ENCODE measurements around the gene LTN1. TPM values are rescaled to one million over a fixed set of nuclear protein-coding genes. Genes with fewer than 3 reads are reported as not detected.
"Not testable (repeated sequence)": the region's sequence is repeated elsewhere in the genome, so short reads cannot be mapped to it uniquely, and the experiment has no call there.

The LTN1 gene
- total RNA-seq, 1 experiment from 2014 or later: 49.8 TPM

DNA sequence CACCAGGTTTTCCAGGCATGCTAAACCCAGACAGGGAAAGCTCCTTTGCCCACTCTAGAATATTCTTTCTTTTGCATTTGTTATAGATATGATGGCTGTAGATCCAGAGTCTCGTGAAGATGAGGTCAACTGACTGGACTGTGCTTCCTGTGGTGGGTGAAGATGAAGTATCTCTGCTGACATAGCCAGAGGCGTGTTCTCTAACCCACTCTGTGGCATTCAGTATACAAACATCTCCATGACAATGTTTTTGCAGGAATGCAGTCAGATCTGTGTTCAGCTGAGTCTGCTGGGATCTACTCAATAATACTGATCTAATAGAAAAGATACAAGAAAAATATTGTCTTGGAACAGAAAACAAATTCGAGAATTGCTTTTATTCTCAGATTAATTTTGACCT lies 15.1 kb upstream of the LTN1 start:
- H3K4me1 ChIP-seq: peaks cover 3% of the 10 kb centered on the region; the same call in 1 of the 2 replicates
- H3K36me3 ChIP-seq: peaks cover 4% of the 10 kb centered on the region; the same call in 1 of the 2 replicates
- no peak overlapping the region for H3K27ac ChIP-seq
- H3K9me3 ChIP-seq (replicated peaks): no peaks in the 10 kb centered on the region
- no peak for DNase-seq
- no peak overlapping the region for H3K4me3 ChIP-seq
- no peaks in the 10 kb centered on the region for H3K27me3 ChIP-seq

DNA sequence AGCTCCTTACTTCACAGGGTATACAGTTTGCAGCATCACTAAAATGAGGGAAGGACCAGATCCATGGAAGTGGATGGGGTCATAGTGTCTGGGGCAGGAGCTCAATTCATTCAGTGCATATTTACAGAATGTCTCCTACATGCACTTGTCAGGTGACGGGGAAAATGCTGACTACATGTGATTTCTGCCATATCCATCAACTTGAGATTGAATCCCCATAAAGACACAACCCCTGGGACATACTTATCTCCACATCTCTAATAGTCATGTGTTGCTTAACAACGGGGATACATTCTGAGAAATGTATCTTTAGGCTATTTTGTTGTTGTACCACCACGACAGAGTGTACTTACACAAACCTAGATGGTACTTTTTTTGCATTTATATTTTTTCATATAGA lies 14.5 kb upstream of the LTN1 start:
- no peak overlapping the region for H3K4me3 ChIP-seq
- H3K4me1 ChIP-seq: peaks cover 3% of the 10 kb centered on the region; the same call in 1 of the 2 replicates
- DNase-seq: no peak
- H3K27me3 ChIP-seq: no peaks in the 10 kb centered on the region
- H3K36me3 ChIP-seq: peaks cover 4% of the 10 kb centered on the region; the same call in 1 of the 2 replicates
- no peak overlapping the region for H3K27ac ChIP-seq
- no peaks in the 10 kb centered on the region for H3K9me3 ChIP-seq (replicated peaks)

DNA sequence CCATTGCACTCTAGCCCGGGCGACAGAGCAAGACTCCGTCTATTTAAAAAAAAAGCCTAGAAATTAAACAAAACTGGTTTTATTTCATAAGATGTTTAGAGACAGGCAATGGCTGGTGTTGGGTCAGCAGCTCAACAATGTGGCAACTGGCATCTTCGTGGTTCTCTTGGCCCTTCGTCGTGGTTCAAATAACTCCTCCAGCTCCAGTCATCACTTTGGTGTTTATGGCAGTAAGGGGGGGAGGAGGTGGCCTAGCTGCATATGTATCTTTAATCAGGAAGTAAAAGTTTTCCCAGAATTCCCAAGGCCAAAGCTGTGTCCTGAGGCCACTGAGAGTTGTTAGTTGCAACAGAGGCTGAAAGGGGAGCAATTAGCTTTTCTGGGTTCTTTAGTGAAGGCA lies 13.0 kb upstream of the LTN1 start:
- Histone ChIP-seq H3K27me3 (no peaks in the 10 kb centered on the region), H3K36me3 (peaks cover 4% of the 10 kb centered on the region; the same call in 1 of the 2 replicates), H3K4me1 (peaks cover 3% of the 10 kb centered on the region; the same call in 1 of the 2 replicates), H3K4me3 (no peak overlapping the region), H3K9me3 (replicated peaks) (no peaks in the 10 kb centered on the region), H3K27ac (no peak overlapping the region)
- DNase-seq: no peak

DNA sequence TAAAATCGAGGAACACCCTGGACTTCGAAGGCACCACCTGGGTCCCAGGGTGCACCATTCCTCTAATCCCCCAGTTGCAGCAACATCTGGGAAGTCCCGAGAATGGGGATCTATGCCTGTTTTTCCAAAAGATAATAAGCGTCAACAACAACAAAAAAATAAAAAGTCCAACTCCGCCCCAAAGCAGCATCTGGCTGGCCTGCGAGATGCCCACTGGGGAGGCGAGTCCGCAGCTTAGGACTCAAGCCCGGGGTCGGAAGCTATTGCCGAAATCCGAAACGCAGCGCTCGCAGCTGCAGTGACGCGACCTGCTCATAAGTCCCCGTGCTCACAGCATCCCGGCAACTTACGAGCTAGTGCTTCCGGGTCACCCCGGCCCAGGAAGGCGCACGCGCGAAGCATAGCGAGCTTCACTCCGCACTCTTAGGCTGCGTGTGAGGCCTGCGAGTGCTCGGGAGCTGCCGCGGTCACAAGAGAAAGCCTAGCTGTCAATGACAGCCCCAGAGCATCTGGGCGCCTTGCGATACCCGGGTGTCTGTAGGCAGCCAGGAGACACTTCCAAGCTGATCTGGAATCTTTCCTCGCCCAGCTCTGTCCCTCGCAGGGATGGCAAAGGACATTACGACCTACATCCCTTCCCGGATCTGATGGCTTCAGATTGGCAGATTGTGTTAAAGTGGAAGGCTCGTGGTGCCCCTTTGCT lies 9.9 kb upstream of the LTN1 start:
- peak; percentile 97 to 98 for DNase-seq
- Histone ChIP-seq H3K27me3 (no peaks in the 10 kb centered on the region), H3K9me3 (replicated peaks) (no peaks in the 10 kb centered on the region), H3K36me3 (peaks cover 4% of the 10 kb centered on the region; the same call in 1 of the 2 replicates), H3K4me3 (peak overlapping the region; percentile 58), H3K27ac (peak overlapping the region; percentile 55), H3K4me1 (peaks cover 3% of the 10 kb centered on the region; the same call in 1 of the 2 replicates)

DNA sequence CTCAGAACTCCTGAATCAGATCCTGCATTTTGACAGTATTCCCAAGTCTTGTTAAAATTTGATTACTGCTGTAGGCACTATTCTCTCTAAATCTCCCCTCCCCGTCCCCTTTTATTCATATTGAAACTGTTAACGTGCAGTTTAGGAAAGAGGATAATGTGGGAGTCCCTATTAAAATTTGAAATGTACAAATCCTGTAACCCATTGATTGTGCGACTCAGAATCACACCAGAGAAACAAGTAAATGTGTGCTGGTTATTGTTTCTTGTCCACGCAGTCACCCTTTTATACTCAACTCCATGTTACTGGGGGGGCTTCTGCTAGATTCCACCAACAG lies 584 bp upstream of the LTN1 start:
- Histone ChIP-seq H3K4me3 (peak overlapping the region; percentile 75), H3K9me3 (replicated peaks) (no peaks in the 10 kb centered on the region), H3K27me3 (no peaks in the 10 kb centered on the region), H3K36me3 (no peaks in the 10 kb centered on the region), H3K4me1 (peaks cover 7% of the 10 kb centered on the region), H3K27ac (peak overlapping the region; percentile 69)
- DNase-seq: no peak

DNA sequence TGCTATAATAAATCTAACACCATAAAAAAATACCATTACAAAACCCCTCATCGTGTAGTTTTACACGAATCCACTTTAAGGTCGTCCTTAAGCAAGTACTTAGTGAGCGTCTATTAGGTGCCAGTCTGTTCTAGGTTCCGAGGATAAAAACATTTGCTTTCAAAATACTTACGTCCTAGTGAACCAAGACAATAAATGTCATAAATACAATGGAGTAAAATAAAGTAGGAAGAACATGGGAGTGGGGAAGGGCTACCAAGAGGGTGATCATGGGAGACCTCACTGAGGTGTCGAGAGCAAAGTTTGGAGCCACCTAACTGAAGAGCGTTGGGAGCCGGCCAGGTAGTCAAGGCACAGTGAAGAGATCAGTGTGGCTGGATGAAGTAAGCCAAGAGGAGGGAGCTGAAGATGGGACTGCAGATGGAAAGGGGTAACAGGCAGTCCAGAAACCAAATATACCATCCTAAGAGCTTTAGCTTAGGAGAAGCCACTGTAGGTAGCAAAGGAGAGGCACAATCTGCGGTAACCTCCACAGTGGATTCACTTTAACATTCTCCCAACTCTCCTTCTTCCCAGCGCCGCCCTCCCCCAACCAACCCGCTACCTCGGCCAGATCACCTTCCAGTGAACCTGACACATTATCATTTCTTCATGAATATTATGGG lies 684 bp downstream of the LTN1 start:
- Histone ChIP-seq H3K4me3 (peak overlapping the region; percentile 75), H3K4me1 (peaks cover 7% of the 10 kb centered on the region), H3K9me3 (replicated peaks) (no peaks in the 10 kb centered on the region), H3K27me3 (no peaks in the 10 kb centered on the region), H3K36me3 (peaks cover under 1% of the 10 kb centered on the region; the same call in 1 of the 2 replicates), H3K27ac (peak overlapping the region; percentile 69)
- peak in 1 of 2 experiments; percentile 24 for DNase-seq

DNA sequence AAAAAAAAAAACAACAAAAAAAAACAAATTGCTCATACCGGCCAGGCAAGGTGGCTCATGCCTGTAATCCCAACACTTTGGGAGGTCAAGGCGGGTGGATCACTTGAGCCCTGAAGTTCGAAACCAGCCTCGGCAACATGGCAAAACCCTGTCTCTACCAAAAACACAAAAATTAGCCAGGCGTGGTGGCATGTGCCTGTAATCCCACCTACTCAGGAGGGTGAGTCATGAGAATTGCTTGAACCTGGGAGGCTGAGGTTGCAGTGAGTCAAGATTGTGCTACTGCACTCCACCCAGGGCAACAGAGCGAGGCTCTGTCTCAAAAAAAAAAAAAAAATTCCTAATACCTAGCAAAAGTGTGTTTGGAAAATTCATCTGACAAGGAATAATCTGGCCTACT lies 4.5 kb downstream of the LTN1 start:
- H3K4me3 ChIP-seq; DNase-seq; H3K27me3 ChIP-seq; H3K27ac ChIP-seq; H3K4me1 ChIP-seq; H3K9me3 ChIP-seq (replicated peaks): not testable (repeated sequence)
- peaks cover 29% of the 10 kb centered on the region for H3K36me3 ChIP-seq

DNA sequence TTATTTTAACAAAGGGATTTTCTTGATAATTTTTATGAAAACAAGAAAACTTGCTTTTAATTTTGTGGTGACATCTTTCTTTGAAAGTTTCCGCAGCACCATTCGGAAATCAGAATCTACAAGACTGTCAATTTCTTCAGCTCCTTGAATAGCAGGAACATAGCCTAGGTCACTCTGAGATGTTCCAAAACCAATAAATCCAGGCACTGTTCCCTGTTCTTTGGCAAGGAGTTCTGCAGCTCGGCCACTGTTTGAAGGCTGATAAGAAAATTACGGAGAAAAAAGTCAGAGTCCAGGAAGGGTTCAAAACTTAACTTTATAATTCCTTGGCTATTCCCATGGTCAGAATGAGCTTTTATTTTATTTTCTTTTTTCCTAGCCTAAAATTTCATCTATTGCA lies 6.0 kb downstream of the LTN1 start:
- no peak for DNase-seq
- H3K27me3 ChIP-seq: no peaks in the 10 kb centered on the region
- no peak overlapping the region for H3K27ac ChIP-seq
- H3K36me3 ChIP-seq: peaks cover 37% of the 10 kb centered on the region
- H3K4me1 ChIP-seq: no peaks in the 10 kb centered on the region
- H3K9me3 ChIP-seq (replicated peaks): no peaks in the 10 kb centered on the region
- H3K4me3 ChIP-seq: no peak overlapping the region

DNA sequence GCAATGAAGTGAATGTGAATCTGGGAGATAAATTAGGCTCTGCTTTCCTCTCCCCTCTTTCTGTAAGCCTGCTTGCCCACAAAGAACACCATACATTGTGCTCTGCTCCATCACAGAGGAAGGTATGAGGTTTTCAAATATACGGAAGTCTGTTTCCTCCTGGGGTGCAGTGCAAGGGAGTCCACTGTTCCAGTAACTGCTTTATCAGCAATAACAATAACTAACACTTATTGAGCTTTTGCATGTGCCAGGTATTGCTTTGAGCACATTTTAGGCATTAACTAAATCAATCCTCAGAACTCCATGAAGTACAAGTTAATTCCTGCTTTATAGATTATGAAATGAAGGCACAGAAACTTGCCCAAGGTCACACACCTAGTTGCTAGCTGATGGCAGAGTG lies 10.0 kb downstream of the LTN1 start:
- no peaks in the 10 kb centered on the region for H3K4me1 ChIP-seq
- no peaks in the 10 kb centered on the region for H3K27me3 ChIP-seq
- no peak overlapping the region for H3K4me3 ChIP-seq
- no peak overlapping the region for H3K27ac ChIP-seq
- peaks cover 53% of the 10 kb centered on the region for H3K36me3 ChIP-seq
- H3K9me3 ChIP-seq (replicated peaks): no peaks in the 10 kb centered on the region
- no peak for DNase-seq

DNA sequence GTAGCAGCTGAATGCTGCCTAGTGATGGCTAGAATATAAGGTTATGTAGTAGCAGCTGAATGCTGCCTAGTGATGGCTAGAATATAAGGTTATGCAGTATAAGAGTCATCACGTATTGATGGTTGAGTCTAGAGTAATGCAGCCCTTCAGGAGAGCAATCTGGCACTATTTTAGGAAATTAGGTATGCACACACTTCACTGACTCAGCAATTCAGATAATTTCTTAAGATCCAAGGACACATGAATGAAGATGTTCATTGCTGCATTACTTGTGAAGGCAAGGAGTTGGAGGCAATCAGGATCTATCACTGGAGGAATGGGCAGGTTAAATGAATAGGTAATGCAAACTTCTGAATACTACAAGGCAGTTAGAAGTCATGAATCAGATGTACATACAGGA lies 13.6 kb downstream of the LTN1 start:
- H3K27me3 ChIP-seq: no peaks in the 10 kb centered on the region
- no peaks in the 10 kb centered on the region for H3K4me1 ChIP-seq
- no peak for DNase-seq
- H3K27ac ChIP-seq: no peak overlapping the region
- H3K36me3 ChIP-seq: peaks cover 36% of the 10 kb centered on the region
- H3K4me3 ChIP-seq: no peak overlapping the region
- H3K9me3 ChIP-seq (replicated peaks): no peaks in the 10 kb centered on the region

DNA sequence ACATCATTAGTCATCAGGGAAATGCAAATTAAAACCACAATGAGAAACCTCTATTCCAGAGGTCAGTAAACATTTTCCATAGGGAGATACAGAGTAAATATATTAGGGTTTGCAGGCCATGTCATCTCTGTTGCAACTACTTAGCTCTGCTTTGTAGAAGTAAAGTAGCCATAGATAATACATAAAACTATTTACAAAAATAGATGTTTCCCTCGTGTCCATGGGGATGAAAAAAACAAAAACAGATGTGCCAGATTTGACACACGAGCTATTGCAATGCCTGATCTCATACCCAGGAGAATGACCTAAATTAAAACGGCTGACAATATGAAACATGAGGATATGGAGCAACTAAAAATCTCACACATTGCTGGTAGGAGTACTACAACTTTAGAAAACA lies 17.3 kb downstream of the LTN1 start:
- peaks cover 38% of the 10 kb centered on the region for H3K36me3 ChIP-seq
- DNase-seq: no peak
- no peak overlapping the region for H3K27ac ChIP-seq
- H3K27me3 ChIP-seq: no peaks in the 10 kb centered on the region
- no peak overlapping the region for H3K4me3 ChIP-seq
- H3K4me1 ChIP-seq: no peaks in the 10 kb centered on the region
- no peaks in the 10 kb centered on the region; the same call in 1 of the 2 replicates for H3K9me3 ChIP-seq (replicated peaks)

DNA sequence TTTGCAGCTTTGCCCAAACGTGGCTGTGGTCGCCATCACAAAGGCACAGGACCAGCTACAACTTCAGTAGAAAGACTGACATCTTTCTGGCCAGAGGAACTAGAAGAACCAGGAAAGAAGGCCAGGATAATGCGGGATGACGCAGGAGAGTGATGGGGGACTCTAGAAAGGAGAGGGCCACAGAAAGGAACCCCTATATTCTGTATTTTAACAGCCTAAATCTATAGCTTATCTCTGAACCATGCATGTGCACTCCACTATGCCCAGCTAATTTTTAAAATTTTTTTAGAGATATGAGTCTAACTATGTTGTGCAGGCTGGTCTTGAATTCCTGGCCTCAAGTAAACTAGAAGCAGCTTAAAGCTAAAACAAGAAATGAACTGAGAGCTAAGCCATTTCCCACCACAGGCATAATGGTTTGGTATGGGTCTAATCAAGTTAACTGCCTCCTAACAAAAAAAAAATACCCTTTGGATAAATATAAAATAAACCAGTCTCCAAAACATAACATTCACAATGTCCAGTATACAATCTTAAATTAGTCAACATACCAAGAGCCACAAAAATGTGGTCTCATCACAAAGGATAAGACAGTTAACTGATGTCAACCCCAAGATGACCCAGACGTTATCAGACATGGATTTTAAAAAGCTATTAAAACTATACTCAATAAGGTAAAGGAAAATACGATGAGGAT lies 18.0 kb downstream of the LTN1 start:
- H3K36me3 ChIP-seq: peaks cover 43% of the 10 kb centered on the region
- H3K27me3 ChIP-seq: no peaks in the 10 kb centered on the region
- no peak overlapping the region for H3K27ac ChIP-seq
- no peaks in the 10 kb centered on the region for H3K4me1 ChIP-seq
- DNase-seq: no peak
- no peak overlapping the region for H3K4me3 ChIP-seq
- H3K9me3 ChIP-seq (replicated peaks): no peaks in the 10 kb centered on the region; the same call in 1 of the 2 replicates

DNA sequence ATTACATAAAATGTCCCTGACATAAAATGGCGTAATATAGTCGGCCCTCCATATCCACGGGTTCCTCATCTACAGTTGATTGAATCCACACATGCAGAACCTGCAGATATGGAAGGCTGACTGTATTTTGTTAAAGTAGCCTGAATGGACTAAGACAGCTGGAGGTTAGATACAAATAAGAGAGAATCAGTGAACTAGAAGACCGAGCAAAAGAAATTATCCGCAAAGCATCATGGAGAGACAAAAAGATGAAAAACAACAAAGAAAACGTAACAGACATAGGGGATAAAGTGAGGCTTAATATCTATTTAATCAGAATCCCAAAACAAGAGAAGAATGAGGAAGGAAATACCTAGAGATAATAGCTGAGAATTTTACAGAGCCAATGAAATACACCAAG lies 20.3 kb downstream of the LTN1 start:
- H3K4me1 ChIP-seq: no peaks in the 10 kb centered on the region
- H3K4me3 ChIP-seq: no peak overlapping the region
- peaks cover 58% of the 10 kb centered on the region for H3K36me3 ChIP-seq
- H3K27me3 ChIP-seq: no peaks in the 10 kb centered on the region
- DNase-seq: no peak
- no peak overlapping the region for H3K27ac ChIP-seq
- no peaks in the 10 kb centered on the region; the same call in 1 of the 2 replicates for H3K9me3 ChIP-seq (replicated peaks)

DNA sequence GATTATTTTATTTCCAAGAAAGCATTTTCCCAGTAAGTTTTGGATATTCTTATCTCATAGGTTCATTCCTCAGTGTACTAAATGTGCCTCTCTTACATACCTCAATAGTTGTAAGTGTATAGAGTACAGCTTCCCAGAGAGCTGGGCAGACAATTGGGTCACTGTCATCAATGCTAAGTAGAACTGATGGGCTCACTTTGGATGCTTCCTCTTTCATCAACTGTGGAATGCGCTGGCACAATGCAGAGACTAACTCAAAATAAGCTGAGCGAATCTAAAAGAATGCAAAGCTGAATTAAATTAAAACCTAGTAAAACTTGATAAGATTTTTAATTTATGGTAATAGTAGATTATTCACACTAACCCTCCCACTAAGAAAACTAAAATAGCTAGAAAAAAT lies 21.5 kb downstream of the LTN1 start:
- Histone ChIP-seq H3K4me1 (no peaks in the 10 kb centered on the region), H3K27me3 (no peaks in the 10 kb centered on the region), H3K4me3 (no peak overlapping the region), H3K27ac (no peak overlapping the region), H3K9me3 (replicated peaks) (no peaks in the 10 kb centered on the region; the same call in 1 of the 2 replicates), H3K36me3 (peaks cover 65% of the 10 kb centered on the region)
- no peak for DNase-seq

DNA sequence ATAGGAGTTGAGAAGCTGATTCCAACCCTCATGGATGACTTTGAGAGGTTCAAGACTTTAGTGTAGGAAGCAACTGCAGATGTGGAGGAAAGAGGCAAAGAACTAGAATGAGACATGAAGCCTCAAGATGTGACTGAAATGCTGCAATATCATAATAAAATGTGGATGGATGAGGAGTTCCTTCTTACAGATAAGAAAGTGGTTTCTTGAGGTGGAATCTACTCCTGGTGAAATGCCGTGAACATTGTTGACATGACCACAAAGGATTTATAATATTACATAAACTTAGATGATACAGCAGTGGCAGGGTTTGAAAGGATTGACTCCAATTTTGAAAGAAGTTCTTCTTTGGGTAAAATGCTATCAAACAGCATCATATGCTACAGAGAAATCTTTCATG lies 28.8 kb downstream of the LTN1 start:
- no peak overlapping the region for H3K4me3 ChIP-seq
- H3K27ac ChIP-seq: no peak overlapping the region
- no peaks in the 10 kb centered on the region for H3K4me1 ChIP-seq
- DNase-seq: no peak
- peaks cover 67% of the 10 kb centered on the region for H3K36me3 ChIP-seq
- no peaks in the 10 kb centered on the region for H3K27me3 ChIP-seq
- H3K9me3 ChIP-seq (replicated peaks): no peaks in the 10 kb centered on the region
